ENCODE measurements around the gene TAS1R3. TPM values are rescaled to one million over a fixed set of nuclear protein-coding genes. Genes with fewer than 3 reads are reported as not detected.

TAS1R3 gene
- total RNA-seq, 1 experiment from 2014 or later: 0.22 TPM

GRCh38 chr1:1358433-1359271 is 27.6 kb downstream of the TAS1R3 start, which contains the start of gene MXRA8:
Gene MXRA8, minus strand, starts transcription at chr1:1358555. Its CDS starts 51 bp downstream, at chr1:1358504.
- ChIA-PET CTCF (interaction anchor here (1.9 kb wide), 1 partner anchor 12 kb away, joined by 8 read pairs; no protein-coding TSS in a partner anchor), POLR2A (interaction anchor here (1.2 kb wide), 1 partner anchor 13 kb away, joined by 4 read pairs; no protein-coding TSS in a partner anchor)
- no peak for ATAC-seq
- Mint-ChIP-seq H3K4me1 (peaks cover 23% of the 10 kb centered on the region), H3K27me3 (ENCODE audit: low read depth) (peaks cover 27% of the 10 kb centered on the region), H3K36me3 (no peaks in the 10 kb centered on the region), H3K9me3 (no peaks in the 10 kb centered on the region), H3K4me3 (no peak within 1 kb of the TSS; the same call in 1 of the 2 replicates), H3K27ac (peak within 1 kb of the TSS; percentile 45; the same call in 1 of the 2 replicates)
- no peak for DNase-seq (ENCODE audit: low spot score)
- TF ChIP-seq TEAD4 (CRISPR knock-in tag; IDR thresholded peaks at IDR 0.05): no peak
- peak; percentile 69 for TF ChIP-seq USF1 (CRISPR knock-in tag; IDR thresholded peaks at IDR 0.05)
- peak; percentile 34; the same call in 1 of the 2 replicates for TF ChIP-seq USF2 (CRISPR knock-in tag; IDR thresholded peaks at IDR 0.05)
- peak; percentile 37; the same call in 1 of the 2 replicates for TF ChIP-seq MAX (CRISPR knock-in tag; IDR thresholded peaks at IDR 0.05)

DNA sequence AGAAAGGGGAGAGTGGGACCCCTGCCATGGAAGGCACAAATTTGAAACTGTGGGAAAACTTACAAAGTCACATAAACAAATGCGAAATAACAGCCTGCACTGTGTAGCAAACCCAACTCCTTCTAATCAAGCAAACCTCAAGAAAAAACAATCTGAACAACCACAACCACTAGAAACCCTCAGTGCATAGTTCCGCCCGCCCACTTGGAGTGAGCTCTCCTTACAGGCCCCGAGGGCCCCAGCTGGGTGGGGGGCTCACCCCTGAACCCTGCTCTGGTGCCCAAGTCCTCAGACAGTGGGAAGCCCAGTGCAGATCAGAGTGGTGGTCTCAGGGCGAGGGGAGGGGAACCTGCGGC is 28.2 kb downstream of the TAS1R3 start:
- H3K36me3 Mint-ChIP-seq: no peaks in the 10 kb centered on the region
- DNase-seq (ENCODE audit: low spot score): no peak
- ChIA-PET CTCF (interaction anchor here (1.9 kb wide), 1 partner anchor 12 kb away, joined by 8 read pairs; no protein-coding TSS in a partner anchor), POLR2A (no interaction called here)
- ATAC-seq: no peak
- no peak for TF ChIP-seq FOXP1 (CRISPR knock-in tag; IDR thresholded peaks at IDR 0.05; ENCODE audit: borderline replicate concordance)
- TF ChIP-seq, protein P1, sequence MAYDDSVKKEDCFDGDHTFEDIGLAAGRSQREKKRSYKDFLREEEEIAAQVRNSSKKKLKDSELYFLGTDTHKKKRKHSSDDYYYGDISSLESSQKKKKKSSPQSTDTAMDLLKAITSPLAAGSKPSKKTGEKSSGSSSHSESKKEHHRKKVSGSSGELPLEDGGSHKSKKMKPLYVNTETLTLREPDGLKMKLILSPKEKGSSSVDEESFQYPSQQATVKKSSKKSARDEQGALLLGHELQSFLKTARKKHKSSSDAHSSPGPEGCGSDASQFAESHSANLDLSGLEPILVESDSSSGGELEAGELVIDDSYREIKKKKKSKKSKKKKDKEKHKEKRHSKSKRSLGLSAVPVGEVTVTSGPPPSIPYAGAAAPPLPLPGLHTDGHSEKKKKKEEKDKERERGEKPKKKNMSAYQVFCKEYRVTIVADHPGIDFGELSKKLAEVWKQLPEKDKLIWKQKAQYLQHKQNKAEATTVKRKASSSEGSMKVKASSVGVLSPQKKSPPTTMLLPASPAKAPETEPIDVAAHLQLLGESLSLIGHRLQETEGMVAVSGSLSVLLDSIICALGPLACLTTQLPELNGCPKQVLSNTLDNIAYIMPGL (CRISPR knock-in tag; IDR thresholded peaks at IDR 0.05): no peak
- no peak for TF ChIP-seq ZMAT4 (CRISPR knock-in tag; IDR thresholded peaks at IDR 0.05)
- no peak for TF ChIP-seq NR3C1 (CRISPR knock-in tag; conservative IDR thresholded peaks at IDR 0.05; ENCODE audit: low read depth)
- TF ChIP-seq ZNF263 (CRISPR knock-in tag; IDR thresholded peaks at IDR 0.05; ENCODE audit: low read depth): no peak
- no peak for TF ChIP-seq ETV6 (CRISPR knock-in tag; IDR thresholded peaks at IDR 0.05)
- TF ChIP-seq, protein P2, sequence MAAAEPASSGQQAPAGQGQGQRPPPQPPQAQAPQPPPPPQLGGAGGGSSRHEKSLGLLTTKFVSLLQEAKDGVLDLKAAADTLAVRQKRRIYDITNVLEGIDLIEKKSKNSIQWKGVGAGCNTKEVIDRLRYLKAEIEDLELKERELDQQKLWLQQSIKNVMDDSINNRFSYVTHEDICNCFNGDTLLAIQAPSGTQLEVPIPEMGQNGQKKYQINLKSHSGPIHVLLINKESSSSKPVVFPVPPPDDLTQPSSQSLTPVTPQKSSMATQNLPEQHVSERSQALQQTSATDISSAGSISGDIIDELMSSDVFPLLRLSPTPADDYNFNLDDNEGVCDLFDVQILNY (CRISPR knock-in tag; IDR thresholded peaks at IDR 0.05): no peak
- no peak for TF ChIP-seq ELF4 (CRISPR knock-in tag; IDR thresholded peaks at IDR 0.05; ENCODE audit: low read depth)
- no peak for TF ChIP-seq SOX15 (CRISPR knock-in tag; IDR thresholded peaks at IDR 0.05)
- TF ChIP-seq NR1H2 (CRISPR knock-in tag; IDR thresholded peaks at IDR 0.05): no peak
- TF ChIP-seq AFF4 (CRISPR knock-in tag; IDR thresholded peaks at IDR 0.05; ENCODE audit: borderline replicate concordance): no peak
- peaks cover 21% of the 10 kb centered on the region for H3K4me1 Mint-ChIP-seq
- H3K27me3 Mint-ChIP-seq (ENCODE audit: low read depth): peaks cover 28% of the 10 kb centered on the region
- H3K9me3 Mint-ChIP-seq: no peaks in the 10 kb centered on the region
- no peak overlapping the region for H3K4me3 Mint-ChIP-seq
- H3K27ac Mint-ChIP-seq: no peak overlapping the region

Measured in WTC11 (cell line).